SK-N-DZ (cell line): Measurements from ENCODE around the gene CADM3.

Source experiments
- DNase-seq: peaks from one replicate; pipeline ENCODE4 v3.0.0-alpha.2; 2015; ENCODE audit warnings: low spot score

Gene CADM3

DNA sequence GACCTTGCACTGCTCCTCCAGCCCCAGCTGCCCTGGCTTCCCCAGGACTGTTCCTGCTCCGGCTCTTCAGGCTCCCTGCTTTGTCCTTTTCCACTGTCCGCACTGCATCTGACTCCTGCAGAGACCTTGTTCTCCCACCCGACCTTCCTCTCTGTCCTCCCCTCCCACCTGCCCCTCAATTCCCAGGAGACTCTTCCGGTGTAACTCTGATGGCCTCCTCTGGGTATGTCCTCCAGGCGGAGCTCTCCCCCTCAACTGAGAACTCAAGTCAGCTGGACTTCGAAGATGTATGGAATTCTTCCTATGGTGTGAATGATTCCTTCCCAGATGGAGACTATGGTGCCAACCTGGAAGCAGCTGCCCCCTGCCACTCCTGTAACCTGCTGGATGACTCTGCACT lies 33.8 kb downstream of the CADM3 start:
- peak; percentile 72 for DNase-seq

DNA sequence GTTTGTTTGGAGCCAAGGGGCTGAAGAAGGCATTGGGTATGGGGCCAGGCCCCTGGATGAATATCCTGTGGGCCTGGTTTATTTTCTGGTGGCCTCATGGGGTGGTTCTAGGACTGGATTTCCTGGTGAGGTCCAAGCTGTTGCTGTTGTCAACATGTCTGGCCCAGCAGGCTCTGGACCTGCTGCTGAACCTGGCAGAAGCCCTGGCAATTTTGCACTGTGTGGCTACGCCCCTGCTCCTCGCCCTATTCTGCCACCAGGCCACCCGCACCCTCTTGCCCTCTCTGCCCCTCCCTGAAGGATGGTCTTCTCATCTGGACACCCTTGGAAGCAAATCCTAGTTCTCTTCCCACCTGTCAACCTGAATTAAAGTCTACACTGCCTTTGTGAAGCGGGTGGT lies 34.7 kb downstream of the CADM3 start:
- DNase-seq = no peak

DNA sequence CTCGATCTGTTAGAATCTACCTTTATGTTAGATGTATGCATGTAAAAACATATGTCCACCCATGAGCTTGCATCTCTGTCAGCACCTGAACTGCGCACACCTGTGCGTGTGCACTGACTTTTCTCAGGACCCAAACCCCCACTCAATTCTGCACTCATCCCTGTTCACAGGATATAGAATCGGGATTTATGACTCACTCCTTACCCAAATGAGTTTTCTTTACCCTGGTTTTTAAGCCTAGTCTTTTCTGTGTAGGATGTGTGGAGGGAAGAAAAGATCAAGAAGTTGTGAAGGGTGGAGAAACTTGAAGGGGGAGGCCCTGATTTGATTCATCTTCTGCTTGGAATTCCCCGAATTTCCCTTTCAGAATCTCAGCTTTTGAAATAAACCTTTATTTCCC lies 35.7 kb downstream of the CADM3 start:
- DNase-seq = no peak

- DNase-seq = no peak
These were observed 36.4 kb downstream of the CADM3 start for GRCh38 chr1:159207774-159208173.

GRCh38 chr1:159208175-159208825 lies 36.9 kb downstream of the CADM3 start:
- no peak for DNase-seq

DNA sequence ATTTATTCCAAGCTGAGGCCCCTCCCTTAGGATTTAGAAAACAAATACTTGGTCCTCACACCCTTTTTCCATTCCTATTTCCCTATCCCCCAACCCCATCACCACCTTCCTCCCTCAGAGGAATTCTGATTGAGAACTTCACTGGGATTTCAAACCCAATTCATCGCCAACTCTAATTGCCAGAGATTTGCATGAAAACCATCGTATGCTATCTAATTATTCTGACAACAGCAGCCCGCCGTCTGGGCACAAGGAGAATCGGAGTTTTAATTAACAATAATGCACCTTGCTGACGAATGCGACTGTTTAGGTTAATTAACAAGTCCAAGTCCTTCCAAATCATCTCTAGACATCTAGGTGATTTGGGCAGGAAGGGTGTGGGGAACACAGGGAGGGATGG lies 37.6 kb downstream of the CADM3 start:
- DNase-seq = no peak

- peak; percentile 62 for DNase-seq
These were observed 40.1 kb downstream of the CADM3 start for GRCh38 chr1:159211331-159212136.

- DNase-seq = no peak
These were observed 41.2 kb downstream of the CADM3 start for GRCh38 chr1:159212596-159212995.

- peak; percentile 60 for DNase-seq
These were observed 42.8 kb downstream of the CADM3 start for GRCh38 chr1:159214149-159214760.

- DNase-seq = no peak
These were observed 47.5 kb downstream of the CADM3 start for GRCh38 chr1:159218649-159219636.

GRCh38 chr1:159222075-159222865 lies 50.9 kb downstream of the CADM3 start:
- no peak for DNase-seq

DNA sequence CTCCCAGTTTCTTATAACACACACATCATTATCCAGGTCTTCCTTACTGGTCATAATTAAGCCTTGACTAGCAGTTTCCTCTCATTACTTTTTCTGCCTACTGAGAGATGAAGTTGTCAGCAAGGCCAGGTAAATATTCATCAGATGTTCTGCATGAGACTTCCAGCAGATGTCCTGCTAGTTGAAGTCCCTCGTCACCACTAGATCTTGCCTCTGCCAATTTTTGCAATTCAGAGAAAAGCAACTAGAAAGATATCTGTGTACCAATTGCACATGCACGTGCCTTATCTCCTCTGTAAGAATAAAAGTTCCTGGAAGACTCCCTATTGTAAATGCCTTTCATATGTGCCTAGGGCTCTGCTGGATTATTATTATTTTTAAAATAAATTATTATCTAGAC lies 51.6 kb downstream of the CADM3 start:
- no peak for DNase-seq

- peak; percentile 38 for DNase-seq
These were observed 57.1 kb downstream of the CADM3 start for GRCh38 chr1:159228554-159228953.

DNA sequence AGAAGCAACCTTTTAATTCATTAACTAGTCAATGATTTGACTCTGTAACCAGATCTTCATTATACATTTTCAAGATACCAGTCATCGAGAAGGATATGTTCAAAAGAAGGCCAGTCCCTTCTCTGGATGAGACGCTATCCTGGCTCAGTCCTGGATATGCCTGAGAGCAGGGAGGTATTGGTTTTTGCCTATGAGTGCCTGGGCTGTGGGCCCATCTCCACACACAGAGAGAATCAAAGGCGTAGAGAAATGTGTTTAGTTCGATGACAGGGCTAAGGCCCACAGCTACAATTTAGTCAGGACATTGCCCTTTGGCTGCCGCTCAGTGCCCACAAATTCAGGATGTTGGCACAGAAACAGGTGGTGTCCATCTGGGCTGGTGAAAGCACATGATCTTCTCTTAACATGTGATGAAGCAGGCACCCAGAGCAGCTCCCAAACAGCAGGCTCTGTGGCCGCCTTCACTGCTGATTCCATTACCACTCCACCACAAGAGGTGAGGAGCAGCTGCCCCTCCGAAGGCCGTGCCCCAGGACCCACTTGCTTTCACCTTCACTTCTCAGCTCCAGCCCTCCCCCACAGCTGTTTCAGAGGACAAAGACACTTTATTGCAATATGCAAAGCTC lies 58.0 kb downstream of the CADM3 start:
- DNase-seq = peak; percentile 35

- no peak for DNase-seq
These were observed 58.5 kb downstream of the CADM3 start for GRCh38 chr1:159229896-159230295.

GRCh38 chr1:159239551-159240220 lies 68.3 kb downstream of the CADM3 start:
- DNase-seq = no peak

DNA sequence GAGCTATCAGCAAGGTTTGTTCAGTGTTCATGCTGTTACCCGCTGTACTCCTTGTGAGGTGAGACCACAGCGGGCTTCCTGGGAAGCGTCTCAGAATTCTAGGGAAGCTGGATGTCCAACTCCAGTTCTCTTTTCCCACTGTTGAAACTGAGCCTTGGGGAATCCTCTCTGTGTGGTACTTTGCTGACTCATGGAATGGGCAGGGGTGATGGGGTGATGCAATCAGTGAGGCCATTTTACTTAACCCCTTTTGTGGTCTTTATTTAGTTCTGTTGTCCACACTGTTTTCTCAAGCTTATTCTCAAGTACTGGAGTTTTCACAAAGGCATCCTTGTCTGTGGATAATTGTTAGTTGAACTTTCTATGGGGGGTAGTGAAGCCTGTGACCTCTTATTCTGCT lies 75.9 kb downstream of the CADM3 start:
- no peak for DNase-seq

GRCh38 chr1:159248311-159248710 lies 76.9 kb downstream of the CADM3 start:
- DNase-seq = no peak

GRCh38 chr1:159250638-159251216 lies 79.3 kb downstream of the CADM3 start:
- peak; percentile 52 for DNase-seq
